Activated naive CD8-positive, alpha-beta T cell treated with anti-CD3 and anti-CD28 coated beads for 36 hours (primary cell): ENCODE results near the gene C1orf185. TPM values are rescaled to one million over a fixed set of nuclear protein-coding genes. Genes with fewer than 3 reads are reported as not detected.
"Not testable (repeated sequence)": the region's sequence is repeated elsewhere in the genome, so short reads cannot be mapped to it uniquely, and the experiment has no call there.

Source experiments
- DNase-seq: peaks from one replicate; pipeline ENCODE4 v3.0.0; 2021
- H3K27ac Mint-ChIP-seq: one replicate; pipeline ENCODE4 v1.8.0; 2022; ENCODE audit warnings: mild to moderate bottlenecking, moderate library complexity, mixed read lengths
- H3K27me3 Mint-ChIP-seq: one replicate; pipeline ENCODE4 v1.8.0; 2022; ENCODE audit warnings: mild to moderate bottlenecking, mixed read lengths
- H3K36me3 Mint-ChIP-seq: one replicate; pipeline ENCODE4 v1.8.0; 2021; ENCODE audit warnings: mild to moderate bottlenecking, mixed read lengths
- H3K4me1 Mint-ChIP-seq: one replicate; pipeline ENCODE4 v1.8.0; 2021; ENCODE audit warnings: mixed read lengths
- H3K4me3 Mint-ChIP-seq: one replicate; pipeline ENCODE4 v1.8.0; 2022; ENCODE audit warnings: mild to moderate bottlenecking, moderate library complexity, mixed read lengths
- H3K9me3 Mint-ChIP-seq: one replicate; pipeline ENCODE4 v1.8.0; 2022; ENCODE audit warnings: mixed read lengths
- total RNA-seq, 2 experiments: library from RNA; stranded (reverse); gene quantifications; one replicate each; pipeline ENCODE4 v1.2.3, GENCODE V29; 2021

The C1orf185 gene
- total RNA-seq, 2 experiments from 2014 or later, result not detected

DNA sequence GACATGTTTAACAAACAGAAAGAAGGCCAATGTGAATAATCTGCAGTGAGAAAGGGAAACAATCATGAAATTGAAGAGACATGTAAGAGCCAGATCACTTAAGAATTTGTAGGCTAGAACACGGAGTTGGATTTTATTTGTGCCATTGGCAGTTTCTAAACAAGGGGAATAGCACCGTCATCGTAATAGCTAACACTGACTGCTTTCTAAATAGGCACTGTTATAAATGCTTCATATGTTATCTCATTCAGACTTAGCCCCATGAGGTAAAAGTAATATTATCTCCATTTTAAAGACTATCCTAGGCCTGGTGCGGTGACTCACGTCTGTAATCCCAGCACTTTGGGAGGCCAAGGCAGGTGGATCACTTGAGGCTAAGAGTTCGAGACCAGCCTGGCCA is 12.1 kb downstream of the C1orf185 start:
- no peak for DNase-seq
- no peaks in the 10 kb centered on the region for H3K9me3 Mint-ChIP-seq
- H3K4me3 Mint-ChIP-seq, result no peak overlapping the region
- H3K27me3 Mint-ChIP-seq, result peaks cover 25% of the 10 kb centered on the region
- H3K4me1 Mint-ChIP-seq, result no peaks in the 10 kb centered on the region
- no peak overlapping the region for H3K27ac Mint-ChIP-seq
- H3K36me3 Mint-ChIP-seq, result no peaks in the 10 kb centered on the region

- Mint-ChIP-seq H3K27ac (no peak overlapping the region), H3K9me3 (no peaks in the 10 kb centered on the region), H3K27me3 (peaks cover 17% of the 10 kb centered on the region), H3K36me3 (no peaks in the 10 kb centered on the region), H3K4me1 (no peaks in the 10 kb centered on the region), H3K4me3 (no peak overlapping the region)
- no peak for DNase-seq
These were observed 13.8 kb downstream of the C1orf185 start for GRCh38 chr1:51115714-51116404.

DNA sequence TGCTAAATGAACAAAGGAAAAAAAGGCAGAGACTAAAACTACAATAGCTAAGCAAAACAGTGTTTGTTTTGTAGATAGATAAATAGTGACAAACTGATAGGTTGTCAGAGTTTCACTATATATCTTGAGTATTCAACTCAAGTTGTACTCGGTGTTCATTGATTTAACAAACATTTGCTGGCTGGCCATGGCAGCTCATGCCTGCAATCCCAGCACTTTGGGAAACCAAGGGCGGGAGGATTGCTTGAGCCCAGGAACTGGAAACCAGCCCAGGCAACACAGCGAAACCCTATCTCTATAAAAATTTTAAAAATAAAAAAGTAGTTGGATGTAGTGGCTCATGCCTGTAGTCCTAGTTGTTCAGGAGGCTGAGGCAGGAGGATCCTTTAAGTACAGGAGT is 17.3 kb downstream of the C1orf185 start:
- Mint-ChIP-seq H3K27ac (no peak overlapping the region), H3K27me3 (peaks cover 18% of the 10 kb centered on the region)

GRCh38 chr1:51120629-51121028 is 18.6 kb downstream of the C1orf185 start:
- H3K4me3 Mint-ChIP-seq, result no peak overlapping the region
- H3K9me3 Mint-ChIP-seq, result no peaks in the 10 kb centered on the region
- peaks cover 13% of the 10 kb centered on the region for H3K27me3 Mint-ChIP-seq
- DNase-seq, result no peak
- H3K4me1 Mint-ChIP-seq, result no peaks in the 10 kb centered on the region
- H3K27ac Mint-ChIP-seq, result no peak overlapping the region
- H3K36me3 Mint-ChIP-seq, result no peaks in the 10 kb centered on the region

More for the DNA sequence above, 17.3 kb downstream of the C1orf185 start:
- DNase-seq, result no peak
- H3K4me3 Mint-ChIP-seq, result no peak overlapping the region
- no peaks in the 10 kb centered on the region for H3K9me3 Mint-ChIP-seq
- H3K36me3 Mint-ChIP-seq, result no peaks in the 10 kb centered on the region
- no peaks in the 10 kb centered on the region for H3K4me1 Mint-ChIP-seq

DNA sequence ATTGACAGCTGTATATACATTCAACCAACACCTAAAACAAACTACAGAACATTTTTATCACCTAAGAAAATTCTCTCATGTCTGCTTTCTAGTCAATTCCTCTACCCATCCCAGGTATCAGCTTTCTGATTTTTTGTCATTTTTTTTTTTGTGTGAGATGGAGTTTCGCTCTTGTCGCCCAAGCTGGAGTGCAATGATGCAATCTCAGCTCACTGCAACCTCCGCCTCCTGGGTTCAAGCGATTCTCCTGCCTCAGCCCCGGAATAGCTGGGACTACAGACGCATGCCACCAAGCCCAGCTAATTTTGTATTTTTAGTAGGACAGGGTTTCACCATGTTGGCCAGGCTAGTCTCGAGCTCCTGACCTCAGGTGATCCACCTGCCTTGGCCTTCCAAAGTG is 25.1 kb downstream of the C1orf185 start:
- peaks cover 19% of the 10 kb centered on the region for H3K27me3 Mint-ChIP-seq
- H3K4me3 Mint-ChIP-seq, H3K36me3 Mint-ChIP-seq, DNase-seq, H3K9me3 Mint-ChIP-seq, H3K4me1 Mint-ChIP-seq, H3K27ac Mint-ChIP-seq: not testable (repeated sequence)

DNA sequence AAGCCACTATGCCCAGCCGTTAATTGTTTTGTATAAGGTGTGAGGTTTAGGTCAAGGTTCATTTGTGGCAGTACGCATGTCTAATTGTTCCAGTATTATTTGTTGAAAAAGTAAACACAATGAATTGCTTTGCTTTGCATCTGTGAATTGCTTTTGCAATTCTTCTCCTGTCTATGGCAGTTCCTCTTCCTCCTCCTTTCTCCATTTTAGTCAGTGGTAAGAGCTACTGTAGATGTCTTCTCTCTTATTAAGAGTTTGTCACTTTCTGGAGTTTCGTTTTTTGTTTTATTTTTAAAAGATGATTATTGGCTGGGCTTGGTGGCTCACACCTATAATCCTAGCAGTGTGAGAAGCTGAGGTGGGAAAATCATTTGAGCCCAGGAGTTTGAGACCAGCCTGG is 29.2 kb downstream of the C1orf185 start:
- no peak overlapping the region for H3K27ac Mint-ChIP-seq
- peaks cover 25% of the 10 kb centered on the region for H3K9me3 Mint-ChIP-seq
- peaks cover 42% of the 10 kb centered on the region for H3K27me3 Mint-ChIP-seq
- no peaks in the 10 kb centered on the region for H3K4me1 Mint-ChIP-seq
- H3K36me3 Mint-ChIP-seq, result peaks cover 3% of the 10 kb centered on the region
- no peak for DNase-seq
- H3K4me3 Mint-ChIP-seq, result no peak overlapping the region

- H3K4me1 Mint-ChIP-seq, result no peaks in the 10 kb centered on the region
- DNase-seq, result no peak
- peaks cover 3% of the 10 kb centered on the region for H3K36me3 Mint-ChIP-seq
- H3K27ac Mint-ChIP-seq, result no peak overlapping the region
- peaks cover 30% of the 10 kb centered on the region for H3K9me3 Mint-ChIP-seq
- peaks cover 49% of the 10 kb centered on the region for H3K27me3 Mint-ChIP-seq
- H3K4me3 Mint-ChIP-seq, result no peak overlapping the region
These were observed 31.0 kb downstream of the C1orf185 start for GRCh38 chr1:51133045-51133444.

GRCh38 chr1:51137696-51138095 is 35.7 kb downstream of the C1orf185 start:
- not testable (repeated sequence) for H3K36me3 Mint-ChIP-seq, H3K27ac Mint-ChIP-seq, DNase-seq, H3K4me1 Mint-ChIP-seq, H3K4me3 Mint-ChIP-seq
- H3K27me3 Mint-ChIP-seq, result peaks cover 33% of the 10 kb centered on the region
- H3K9me3 Mint-ChIP-seq, result peaks cover 19% of the 10 kb centered on the region

DNA sequence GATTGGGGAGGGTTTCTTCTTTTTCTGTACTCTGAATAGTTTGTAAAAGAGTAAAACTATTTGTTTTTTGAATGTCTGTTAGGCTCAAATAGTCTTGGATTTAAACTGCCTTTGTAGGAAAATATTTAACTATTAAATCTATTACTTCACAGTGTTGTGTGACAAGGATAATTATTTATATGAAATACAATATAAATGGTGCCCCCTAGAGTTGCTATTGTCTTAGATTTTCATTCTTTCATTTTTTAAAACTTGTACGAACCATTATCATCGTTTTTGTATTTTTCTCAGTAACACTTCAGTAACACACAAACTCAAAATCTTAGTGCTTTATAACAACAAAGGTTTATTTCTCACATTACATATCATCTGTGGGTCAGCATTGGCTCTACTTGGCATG is 37.4 kb downstream of the C1orf185 start:
- Mint-ChIP-seq H3K27me3 (peaks cover 24% of the 10 kb centered on the region), H3K9me3 (peaks cover 5% of the 10 kb centered on the region), H3K27ac (no peak overlapping the region), H3K36me3 (no peaks in the 10 kb centered on the region), H3K4me1 (no peaks in the 10 kb centered on the region), H3K4me3 (no peak overlapping the region)
- DNase-seq, result no peak

DNA sequence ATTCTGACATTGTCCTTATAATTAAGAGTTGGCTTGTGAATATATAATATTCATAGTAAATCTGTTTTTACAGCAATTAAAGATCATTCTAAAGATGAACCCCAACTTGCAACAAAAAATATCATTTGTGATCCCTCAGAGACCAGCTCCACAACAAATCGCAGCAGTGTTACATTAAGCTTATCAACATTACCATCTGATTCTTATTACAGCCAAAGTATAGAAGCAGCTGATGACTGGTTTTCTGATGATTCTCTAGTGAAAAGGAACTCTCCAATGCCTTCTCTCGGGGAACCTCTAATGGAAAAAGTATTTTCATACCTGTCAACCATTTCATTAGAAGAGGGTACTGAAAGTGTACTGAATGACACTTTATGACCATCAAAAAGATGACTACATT is 45.4 kb downstream of the C1orf185 start:
- peaks cover 6% of the 10 kb centered on the region for H3K27me3 Mint-ChIP-seq
- no peaks in the 10 kb centered on the region for H3K9me3 Mint-ChIP-seq
- no peak overlapping the region for H3K4me3 Mint-ChIP-seq
- no peak for DNase-seq
- no peaks in the 10 kb centered on the region for H3K4me1 Mint-ChIP-seq
- no peak overlapping the region for H3K27ac Mint-ChIP-seq
- H3K36me3 Mint-ChIP-seq, result no peaks in the 10 kb centered on the region

DNA sequence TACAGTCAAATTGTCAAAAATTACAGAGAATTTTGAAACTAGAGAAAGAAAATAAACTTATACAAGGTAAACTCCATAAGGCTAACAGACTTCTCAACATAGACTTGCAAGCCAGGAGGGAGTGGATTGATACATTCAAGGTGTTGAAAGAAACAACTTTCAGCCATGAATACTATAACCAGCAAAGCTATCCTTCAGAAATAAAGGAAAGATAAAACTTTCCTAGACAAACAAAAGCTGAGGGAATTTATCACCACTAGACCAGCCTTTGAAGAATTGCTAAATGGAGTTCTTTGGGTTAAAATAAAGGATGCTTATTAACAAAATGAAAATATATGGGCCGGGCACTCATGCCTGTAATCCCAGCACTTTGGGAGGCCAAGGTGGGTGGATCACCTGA is 52.7 kb downstream of the C1orf185 start:
- H3K27me3 Mint-ChIP-seq, result peaks cover 13% of the 10 kb centered on the region
- no peak overlapping the region for H3K27ac Mint-ChIP-seq
- H3K4me1 Mint-ChIP-seq, result peaks cover 7% of the 10 kb centered on the region
- H3K9me3 Mint-ChIP-seq, result peaks cover 16% of the 10 kb centered on the region
- H3K4me3 Mint-ChIP-seq, result no peak overlapping the region
- H3K36me3 Mint-ChIP-seq, result no peaks in the 10 kb centered on the region
- DNase-seq, result no peak

- peaks cover 13% of the 10 kb centered on the region for H3K27me3 Mint-ChIP-seq
- DNase-seq, result no peak
- H3K4me3 Mint-ChIP-seq, result no peak overlapping the region
- peaks cover 7% of the 10 kb centered on the region for H3K4me1 Mint-ChIP-seq
- peak overlapping the region; percentile 26 for H3K27ac Mint-ChIP-seq
- H3K9me3 Mint-ChIP-seq, result peaks cover 16% of the 10 kb centered on the region
- no peaks in the 10 kb centered on the region for H3K36me3 Mint-ChIP-seq
These were observed 54.7 kb downstream of the C1orf185 start for GRCh38 chr1:51156752-51157151.

DNA sequence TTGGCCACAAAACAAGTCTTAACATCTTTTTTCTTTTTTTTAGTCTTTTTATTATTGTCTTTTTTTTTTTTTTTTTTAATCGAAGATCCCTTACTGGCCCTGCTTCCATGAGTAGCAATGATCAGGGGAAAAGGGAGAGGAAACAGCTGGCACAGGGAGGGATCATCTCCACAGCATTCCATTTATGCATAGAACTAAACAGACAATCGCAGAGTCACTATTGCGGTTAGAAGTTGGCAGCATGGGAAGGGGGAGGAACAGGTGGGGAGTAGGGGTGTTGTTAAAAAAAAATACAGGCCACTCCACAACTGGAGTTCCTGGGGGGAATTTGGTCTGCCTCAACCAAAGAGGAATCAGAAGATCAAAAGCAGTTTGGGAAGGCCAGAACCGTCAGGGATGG is 55.4 kb downstream of the C1orf185 start:
- Mint-ChIP-seq H3K9me3 (peaks cover 16% of the 10 kb centered on the region), H3K36me3 (no peaks in the 10 kb centered on the region), H3K4me3 (no peak overlapping the region), H3K27me3 (peaks cover 13% of the 10 kb centered on the region), H3K4me1 (peaks cover 7% of the 10 kb centered on the region), H3K27ac (no peak overlapping the region)
- no peak for DNase-seq

- no peak for DNase-seq
- Mint-ChIP-seq H3K27me3 (peaks cover 13% of the 10 kb centered on the region), H3K36me3 (no peaks in the 10 kb centered on the region), H3K4me1 (peaks cover 7% of the 10 kb centered on the region), H3K9me3 (peaks cover 16% of the 10 kb centered on the region), H3K4me3 (no peak overlapping the region), H3K27ac (no peak overlapping the region)
These were observed 56.2 kb downstream of the C1orf185 start for GRCh38 chr1:51158263-51158662.

GRCh38 chr1:51162560-51162959 is 60.5 kb downstream of the C1orf185 start:
- H3K36me3 Mint-ChIP-seq, DNase-seq, H3K9me3 Mint-ChIP-seq, H3K4me1 Mint-ChIP-seq, H3K27me3 Mint-ChIP-seq, H3K27ac Mint-ChIP-seq, H3K4me3 Mint-ChIP-seq: not testable (repeated sequence)

DNA sequence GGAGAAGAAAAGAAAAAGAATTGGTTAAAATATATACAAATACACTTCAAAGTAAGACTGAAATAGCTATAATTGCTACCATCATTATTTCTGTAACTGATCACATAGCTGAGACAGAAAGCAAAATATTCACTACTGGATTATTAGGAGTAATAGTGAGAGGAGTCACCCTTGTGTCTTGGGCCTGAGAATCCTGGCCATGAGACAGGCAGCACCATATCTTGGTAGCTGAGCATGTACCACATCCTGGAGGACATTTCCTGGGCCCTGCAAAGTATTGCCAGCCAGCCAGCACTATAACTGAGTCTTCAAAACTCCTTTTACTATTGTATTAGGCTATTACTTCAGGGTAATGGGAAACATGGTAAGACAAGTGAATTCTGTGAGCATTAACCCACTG is 63.5 kb downstream of the C1orf185 start:
- Mint-ChIP-seq H3K27ac (no peak overlapping the region), H3K4me3 (no peak overlapping the region)

More for the DNA sequence above, 63.5 kb downstream of the C1orf185 start:
- H3K27me3 Mint-ChIP-seq, result no peaks in the 10 kb centered on the region
- H3K36me3 Mint-ChIP-seq, result no peaks in the 10 kb centered on the region
- no peaks in the 10 kb centered on the region for H3K9me3 Mint-ChIP-seq
- DNase-seq, result no peak
- H3K4me1 Mint-ChIP-seq, result peaks cover 5% of the 10 kb centered on the region
